Measurements from ENCODE around the gene SRCIN1.

DNA sequence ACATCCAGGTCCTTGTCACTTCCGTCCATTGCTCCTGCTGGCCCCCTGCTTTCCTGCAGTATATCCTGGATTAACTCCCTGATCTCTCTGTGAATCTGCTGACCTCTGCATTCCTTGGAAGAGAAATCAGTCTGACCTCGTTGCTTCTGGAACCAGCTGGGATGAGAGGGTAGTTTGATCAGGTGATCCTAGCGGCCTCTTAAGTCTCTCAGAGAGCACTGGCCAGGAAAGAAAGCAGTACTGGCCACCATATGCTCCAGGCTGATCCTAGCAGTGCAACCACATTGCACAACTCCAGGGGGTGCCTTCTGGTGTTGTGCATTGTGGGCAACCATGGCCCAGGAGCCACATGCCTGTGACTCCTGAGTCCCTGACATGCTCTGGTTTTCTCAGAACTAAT lies 98.3 kb downstream of the SRCIN1 start:
- TF ChIP-seq CTCF (IDR thresholded peaks at IDR 0.05) (no peak), EZH2 (IDR thresholded peaks at IDR 0.05; ENCODE audit: borderline replicate concordance, insufficient read depth, low read depth, low read length, poor library complexity, severe bottlenecking) (no peak)

All from B cell (primary cell).